GM19328 (cell line): ENCODE data around the gene SORL1-AS1.

Source experiments
- ATAC-seq: cut with Tn5 transposase; IDR thresholded peaks from one replicate; pipeline ENCODE4 v1.9.1; 2021; ENCODE audit warnings: mild to moderate bottlenecking, moderate library complexity; ENCODE audit not compliant: unreplicated experiment

SORL1-AS1 gene

DNA sequence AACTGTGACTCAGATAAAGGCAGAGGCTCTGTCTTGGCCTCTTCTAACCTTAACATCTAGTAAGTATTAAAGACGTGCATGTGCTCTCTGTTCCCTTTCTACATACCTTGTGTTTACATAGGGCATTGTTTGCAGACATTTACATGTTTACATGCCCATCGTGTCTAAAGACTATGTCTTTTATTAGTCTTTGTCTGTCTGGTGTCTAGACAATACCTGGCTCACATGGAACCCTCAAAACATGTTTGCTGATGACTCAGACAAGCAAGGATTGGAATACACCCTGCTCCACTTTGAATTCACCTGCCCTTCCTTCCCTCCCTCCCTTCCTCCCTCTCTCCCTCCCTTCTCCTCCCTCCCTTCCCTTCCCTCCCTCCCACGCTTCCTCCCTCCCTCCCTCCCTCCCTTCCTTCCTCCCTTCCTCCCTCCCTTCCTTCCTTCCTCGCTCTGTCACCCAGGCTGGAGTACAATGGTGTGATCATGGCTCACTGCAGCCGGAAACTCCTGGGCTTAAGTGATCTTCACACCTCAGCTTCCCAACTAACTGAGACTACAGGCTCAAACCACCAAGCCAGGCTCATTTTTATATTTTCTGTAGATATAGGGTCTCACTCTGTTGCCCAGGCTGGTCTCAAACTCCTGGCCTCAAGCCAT is 23.7 kb upstream of the SORL1-AS1 start:
- no peak for ATAC-seq

DNA sequence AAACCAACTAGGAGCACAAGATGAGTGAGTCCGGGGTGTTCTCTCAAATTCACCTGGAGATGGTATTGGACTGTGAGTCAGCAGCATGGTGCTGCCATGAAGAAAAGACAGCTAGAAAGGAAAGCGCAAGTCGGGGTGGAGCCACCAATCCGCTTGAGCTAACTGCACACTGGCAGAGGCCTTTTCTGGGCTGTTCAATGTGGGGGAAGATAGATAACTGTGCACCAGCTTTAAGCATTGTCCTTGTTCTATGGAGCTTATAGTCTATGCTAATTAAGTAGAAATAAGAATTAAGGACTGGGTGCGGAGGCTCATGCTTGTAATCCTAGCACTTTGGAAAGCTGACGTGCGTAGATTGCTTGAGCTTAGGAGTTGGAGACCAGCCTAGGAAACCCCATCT is 21.9 kb upstream of the SORL1-AS1 start:
- ATAC-seq, result no peak

DNA sequence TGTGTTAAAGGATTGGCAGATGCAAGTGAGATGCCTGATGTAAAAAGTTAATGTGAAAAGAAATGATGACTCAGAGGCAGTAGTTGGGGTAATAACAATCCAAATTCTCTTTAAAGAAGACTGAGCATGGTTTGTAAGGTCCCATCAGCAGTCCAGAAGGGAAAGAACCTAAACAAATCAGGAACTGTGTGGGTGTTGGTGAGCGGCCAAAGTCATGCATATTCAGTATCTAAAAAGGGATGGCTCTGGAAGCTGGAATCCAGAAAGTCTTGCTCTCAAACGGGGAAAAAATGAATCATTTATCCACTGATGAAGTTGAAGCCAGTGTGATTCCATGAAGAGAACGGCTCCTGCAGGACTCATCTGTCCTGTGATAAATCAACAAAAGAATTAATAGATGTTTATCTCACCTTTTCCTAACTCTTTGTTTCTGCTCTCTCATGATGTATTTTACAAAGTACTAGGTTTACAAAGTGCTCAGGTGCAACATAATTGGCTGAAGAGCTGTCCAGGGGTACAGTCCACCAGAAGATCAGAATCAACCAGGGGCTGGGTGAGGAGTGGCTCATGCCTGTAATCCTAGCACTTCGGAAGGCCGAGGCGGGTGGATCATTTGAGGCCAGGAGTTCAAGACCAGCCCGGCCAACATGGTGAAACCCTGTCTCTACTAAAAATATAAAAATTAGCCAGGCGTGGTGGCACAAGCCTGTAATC is 20.5 kb upstream of the SORL1-AS1 start:
- no peak for ATAC-seq

DNA sequence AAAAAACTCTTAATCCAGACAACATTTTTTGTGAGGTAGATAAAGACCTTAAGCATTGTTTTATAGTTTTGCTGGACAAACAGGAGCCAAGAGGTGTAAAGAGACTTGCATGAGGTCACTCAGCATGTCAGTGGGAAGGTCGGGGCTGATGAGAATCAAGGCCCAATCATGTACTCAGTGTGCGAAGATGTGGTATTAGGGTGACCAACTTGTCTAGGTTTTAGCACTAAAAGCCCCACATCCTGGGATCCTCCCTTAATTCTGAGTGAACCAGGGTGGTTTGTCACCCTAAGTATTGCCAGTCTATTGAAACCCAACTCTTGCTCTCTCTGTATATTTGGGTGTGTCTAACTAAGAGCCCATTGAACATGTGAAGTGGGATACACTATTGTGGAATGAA is 19.5 kb upstream of the SORL1-AS1 start:
- no peak for ATAC-seq

- ATAC-seq, result no peak
Observed at GRCh38 chr11:121471167-121471566, 18.4 kb upstream of the SORL1-AS1 start.

GRCh38 chr11:121469910-121470309 is 17.1 kb upstream of the SORL1-AS1 start:
- no peak for ATAC-seq

GRCh38 chr11:121467965-121468364 is 15.2 kb upstream of the SORL1-AS1 start:
- peak; percentile 55 for ATAC-seq

- ATAC-seq, result no peak
Observed at GRCh38 chr11:121467471-121467870, 14.7 kb upstream of the SORL1-AS1 start.

- ATAC-seq, result no peak
Observed at GRCh38 chr11:121466063-121466794, 13.5 kb upstream of the SORL1-AS1 start.

DNA sequence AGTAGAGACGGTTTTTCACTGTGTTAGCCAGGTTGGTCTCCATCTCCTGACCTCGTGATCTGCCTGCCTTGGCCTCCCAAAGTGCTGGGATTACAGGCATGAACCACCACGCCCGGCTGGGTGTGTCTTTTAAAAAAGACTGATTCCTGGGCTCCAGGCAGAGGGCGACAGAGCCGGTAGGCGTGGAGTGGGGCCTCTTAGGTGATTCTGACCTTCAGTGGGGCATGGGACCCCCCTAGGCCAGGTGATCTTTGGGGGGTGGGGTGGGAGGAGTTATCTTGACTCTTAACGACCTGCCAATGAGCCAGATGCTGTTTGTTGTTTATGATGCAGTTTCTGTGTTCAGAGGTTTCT is 12.9 kb upstream of the SORL1-AS1 start:
- no peak for ATAC-seq

GRCh38 chr11:121464352-121464946 is 11.7 kb upstream of the SORL1-AS1 start:
- peak; percentile 34 for ATAC-seq

DNA sequence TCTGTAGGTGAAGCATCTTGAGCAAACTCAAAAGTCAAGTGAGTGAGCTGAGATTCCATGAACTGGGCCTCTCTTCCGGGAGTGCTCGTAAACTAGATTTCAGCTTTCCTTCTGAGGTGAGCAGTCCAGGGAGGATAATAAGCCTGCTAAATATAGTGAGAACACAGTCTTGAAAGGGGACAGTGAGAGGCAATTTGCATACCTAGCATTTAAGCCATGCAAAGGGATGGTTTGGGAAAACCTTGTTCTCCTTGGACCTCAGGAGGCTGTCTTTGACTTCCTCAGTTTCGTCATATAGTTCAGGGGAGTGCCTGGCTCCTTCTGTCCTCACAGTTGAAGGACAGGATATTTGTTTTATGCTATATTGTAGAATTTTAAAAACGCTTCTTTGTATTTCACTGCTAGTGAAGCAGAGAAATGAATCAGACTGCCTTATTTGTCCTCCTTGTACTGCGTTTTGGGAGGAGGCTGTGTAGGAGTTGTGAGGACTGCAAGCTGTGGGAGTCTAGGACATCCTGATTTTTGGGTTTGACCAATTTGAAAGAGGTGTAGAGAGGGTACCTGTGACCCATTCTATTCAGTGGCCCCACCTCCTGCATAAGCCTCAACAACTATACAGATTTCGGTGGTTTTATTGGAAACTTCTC is 11.0 kb upstream of the SORL1-AS1 start:
- no peak for ATAC-seq

GRCh38 chr11:121461843-121462242 is 9.1 kb upstream of the SORL1-AS1 start:
- ATAC-seq, result no peak

- ATAC-seq, result no peak
Observed at GRCh38 chr11:121460941-121461514, 8.3 kb upstream of the SORL1-AS1 start.

DNA sequence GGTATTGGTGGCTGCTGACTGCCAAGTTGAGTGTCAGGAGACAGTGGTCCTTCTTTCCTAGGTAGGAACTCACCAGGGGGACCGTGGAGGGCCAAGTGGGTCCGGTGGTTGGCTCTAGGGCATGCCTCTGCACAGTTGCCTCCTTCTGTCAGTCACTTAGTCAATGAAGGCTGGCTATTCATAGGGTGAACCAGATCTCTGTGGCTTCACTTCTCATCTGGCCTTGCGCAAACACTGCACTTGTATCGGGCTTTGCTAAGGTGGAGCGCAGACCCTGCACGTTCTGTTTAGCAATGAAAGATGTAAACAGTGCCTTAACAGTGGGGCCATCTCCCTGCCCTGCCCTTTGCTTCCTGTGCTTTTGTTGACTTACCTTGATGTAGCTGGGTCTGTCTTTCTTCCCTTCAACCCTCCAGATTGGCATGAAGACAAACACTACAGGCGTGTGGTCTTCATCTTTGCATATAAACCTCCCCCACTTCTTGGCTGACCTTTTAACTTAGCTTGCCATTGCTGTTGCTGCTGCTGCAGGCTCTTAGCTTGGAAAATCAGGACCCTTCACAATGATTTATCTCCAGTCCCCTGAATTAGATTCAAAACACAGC is 6.7 kb upstream of the SORL1-AS1 start:
- ATAC-seq, result no peak

- no peak for ATAC-seq
Observed at GRCh38 chr11:121458551-121458950, 5.8 kb upstream of the SORL1-AS1 start.

DNA sequence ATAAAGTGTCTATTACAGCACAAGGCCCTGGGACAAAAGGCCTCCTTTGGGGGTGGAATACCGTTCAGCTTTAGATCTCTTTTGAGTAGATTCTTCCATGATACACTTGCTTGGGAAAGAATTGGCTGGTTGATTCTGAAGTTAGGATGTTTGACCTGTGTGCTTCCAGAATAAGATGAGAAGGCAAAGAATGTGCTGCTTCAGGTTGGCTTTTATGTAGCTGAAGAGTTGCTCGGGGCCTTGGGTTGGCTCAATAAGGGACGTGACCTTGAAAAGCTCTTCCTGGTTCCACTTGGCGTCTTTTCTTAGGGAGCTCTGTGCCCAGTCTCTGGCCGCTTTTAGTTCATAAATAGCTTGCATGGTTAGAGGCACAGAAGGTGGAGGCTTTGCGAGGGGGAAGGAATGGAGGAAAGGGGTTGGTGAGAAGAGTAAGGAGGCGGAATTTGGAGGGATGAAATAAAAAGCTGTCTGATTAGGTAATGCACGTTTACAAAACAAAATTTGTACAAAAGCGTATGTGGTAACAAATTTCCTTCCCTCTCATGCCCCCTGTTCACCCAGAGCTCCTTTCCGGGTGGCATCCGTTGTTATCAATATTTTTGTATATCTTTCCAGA is 4.2 kb upstream of the SORL1-AS1 start:
- no peak for ATAC-seq

- ATAC-seq, result no peak
Observed at GRCh38 chr11:121456151-121456550, 3.4 kb upstream of the SORL1-AS1 start.

GRCh38 chr11:121455115-121455514 is 2.3 kb upstream of the SORL1-AS1 start:
- ATAC-seq, result no peak
